ENCODE results near the gene LHPP.

The LHPP gene

DNA sequence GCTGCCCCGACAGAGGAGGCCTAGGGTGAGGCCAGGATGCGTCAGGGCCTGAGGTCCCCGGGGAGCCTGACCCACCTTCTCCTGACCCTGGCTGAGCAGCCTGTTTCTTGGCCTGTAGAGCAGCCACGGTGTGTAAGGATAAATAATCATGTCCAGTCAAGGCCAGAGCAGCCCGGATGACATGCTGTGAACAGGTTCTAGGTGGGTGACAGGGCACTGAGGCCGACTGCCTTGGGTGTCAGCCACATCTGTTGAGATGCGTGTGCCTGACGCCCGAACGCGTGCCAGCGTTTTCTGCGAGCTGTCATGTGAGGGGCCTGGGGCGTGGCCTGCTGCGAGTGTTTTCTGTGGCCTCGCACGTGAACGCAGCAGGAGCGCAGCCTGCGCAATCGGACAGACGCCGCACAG is 164.2 kb downstream of the LHPP start:
- no peak for DNase-seq (ENCODE audit: low read depth)

DNA sequence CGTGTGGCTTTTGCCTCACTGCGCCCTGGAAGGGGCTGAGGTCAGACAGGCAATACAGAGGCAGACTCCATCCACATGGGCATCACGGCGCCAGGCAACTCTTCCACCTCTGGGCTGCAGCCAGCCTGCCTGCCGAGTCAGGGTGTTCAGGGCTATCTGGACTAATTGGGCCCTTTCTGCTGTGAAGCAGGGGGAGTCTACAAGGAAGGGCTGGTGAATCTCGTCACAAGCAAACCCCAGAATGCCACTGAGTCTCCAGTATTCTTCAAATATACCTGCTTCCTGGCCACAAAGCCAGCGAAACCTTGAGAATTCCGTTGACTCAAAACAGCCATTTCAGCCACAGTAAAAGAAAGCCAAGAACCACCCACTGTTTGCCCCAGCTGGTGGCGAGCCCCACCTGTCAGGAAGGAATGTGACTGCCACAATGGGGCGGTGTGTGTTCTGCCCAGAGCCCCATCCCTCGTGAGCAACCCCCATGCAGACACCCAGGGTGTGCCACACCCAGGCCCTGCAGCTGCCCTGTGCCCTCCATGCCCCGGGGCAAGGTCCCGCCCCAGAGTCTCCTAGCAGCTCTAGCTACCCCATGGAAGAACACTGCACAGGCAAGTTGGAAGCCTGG is 165.2 kb downstream of the LHPP start:
- no peak for DNase-seq (ENCODE audit: low read depth)

DNA sequence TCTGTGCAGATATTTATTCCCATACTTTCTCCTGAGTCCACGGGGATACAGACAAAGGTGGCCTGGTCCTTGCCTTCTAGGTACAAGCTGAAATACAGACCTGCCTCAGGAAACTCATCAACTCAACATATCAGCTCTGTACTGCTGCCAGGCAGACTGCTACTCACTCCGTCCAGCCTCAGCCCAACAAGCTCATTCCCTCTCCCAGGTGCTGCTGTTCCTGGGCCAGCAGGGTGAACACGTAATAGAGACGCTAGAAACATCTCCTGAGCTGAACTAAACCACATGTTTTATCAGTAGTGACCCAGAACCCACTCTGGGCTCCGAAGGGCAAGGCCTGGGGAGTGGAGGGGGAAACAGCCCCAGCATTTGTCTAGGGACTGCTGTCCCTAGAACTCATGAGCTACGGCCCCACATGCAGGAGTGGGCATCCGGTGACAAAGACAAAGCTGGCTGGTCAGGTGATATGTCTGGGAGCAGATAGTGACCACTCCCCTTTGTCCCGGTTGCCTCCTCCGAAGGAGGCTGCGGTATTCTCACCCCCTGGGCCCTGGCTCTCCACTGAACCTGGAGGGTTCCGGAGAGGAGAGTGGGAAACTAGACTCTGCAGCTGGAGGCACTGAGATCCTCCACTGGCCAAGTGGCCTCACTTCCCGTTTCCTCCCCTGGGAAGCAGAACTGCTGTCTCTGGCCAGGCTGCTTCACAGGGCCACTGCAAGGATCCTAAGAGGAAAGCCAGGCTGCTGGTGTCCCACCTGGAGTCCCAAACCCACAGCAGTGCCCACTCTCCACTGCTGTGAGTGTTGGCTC is 166.4 kb downstream of the LHPP start:
- no peak for DNase-seq (ENCODE audit: low read depth)

DNA sequence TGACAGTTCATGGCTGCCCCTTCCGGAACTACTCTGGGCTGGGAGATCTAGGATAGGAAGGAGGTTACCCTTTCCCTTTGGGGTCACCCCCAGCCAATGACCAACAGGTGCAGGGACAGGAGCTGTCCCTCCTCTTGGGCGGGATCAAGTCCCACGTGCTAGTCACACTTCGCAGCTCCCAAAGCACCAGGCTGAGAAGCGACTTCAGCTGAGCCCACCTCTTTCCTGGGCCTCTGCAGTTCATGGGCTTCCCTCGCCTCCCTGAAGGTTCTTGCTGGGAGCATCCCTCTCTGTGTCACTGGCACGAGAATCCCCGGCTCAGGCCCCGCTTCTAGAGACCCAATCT is 167.0 kb downstream of the LHPP start:
- no peak for DNase-seq (ENCODE audit: low read depth)

- no peak for DNase-seq (ENCODE audit: low read depth)
These were observed 167.8 kb downstream of the LHPP start for GRCh38 chr10:124629415-124629814.

- no peak for DNase-seq (ENCODE audit: low read depth)
These were observed 168.2 kb downstream of the LHPP start for GRCh38 chr10:124629842-124630241.

- DNase-seq (ENCODE audit: low read depth): no peak
These were observed 168.9 kb downstream of the LHPP start for GRCh38 chr10:124630551-124630950.

- DNase-seq (ENCODE audit: low read depth): no peak
These were observed 170.5 kb downstream of the LHPP start for GRCh38 chr10:124632064-124632531.

- DNase-seq (ENCODE audit: low read depth): no peak
These were observed 170.9 kb downstream of the LHPP start for GRCh38 chr10:124632566-124632965.

DNA sequence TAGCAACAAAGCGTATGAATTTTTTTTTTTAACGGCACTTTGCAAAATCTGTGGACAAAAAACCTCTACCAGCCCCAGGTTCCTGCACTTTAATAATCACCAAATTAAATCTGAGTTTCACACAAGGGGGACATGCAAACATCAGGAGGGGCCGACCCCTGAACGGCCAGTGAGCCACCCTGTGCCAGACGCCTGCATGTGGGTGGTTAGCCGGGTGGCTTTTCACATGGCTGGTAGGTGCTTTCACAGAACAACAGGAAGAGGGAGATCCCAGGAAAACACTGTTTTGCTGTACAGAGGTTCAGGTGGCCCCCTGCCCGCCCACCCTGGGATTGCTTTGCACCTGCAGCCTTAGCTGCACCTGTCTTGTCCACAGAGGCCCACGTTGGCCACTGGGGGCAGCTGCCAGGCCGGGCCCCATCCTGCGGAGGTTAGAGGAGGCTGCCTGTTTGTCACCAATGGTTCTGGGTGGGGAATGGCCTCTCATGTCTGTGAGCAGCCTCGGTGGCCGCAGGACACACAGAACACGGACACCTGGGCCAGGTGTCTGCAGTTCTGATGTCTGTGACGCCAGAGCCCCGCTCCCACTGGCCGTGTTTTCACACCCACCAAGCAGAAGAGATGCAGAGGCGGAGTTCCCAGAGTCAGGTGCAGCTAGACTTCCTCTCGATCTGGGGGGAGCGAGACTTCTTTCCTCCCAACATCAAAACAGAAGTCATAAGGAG is 174.8 kb downstream of the LHPP start:
- DNase-seq (ENCODE audit: low read depth): no peak

GRCh38 chr10:124637091-124637700 is 175.6 kb downstream of the LHPP start:
- no peak for DNase-seq (ENCODE audit: low read depth)

GRCh38 chr10:124637746-124638145 is 176.1 kb downstream of the LHPP start:
- DNase-seq (ENCODE audit: low read depth): no peak

DNA sequence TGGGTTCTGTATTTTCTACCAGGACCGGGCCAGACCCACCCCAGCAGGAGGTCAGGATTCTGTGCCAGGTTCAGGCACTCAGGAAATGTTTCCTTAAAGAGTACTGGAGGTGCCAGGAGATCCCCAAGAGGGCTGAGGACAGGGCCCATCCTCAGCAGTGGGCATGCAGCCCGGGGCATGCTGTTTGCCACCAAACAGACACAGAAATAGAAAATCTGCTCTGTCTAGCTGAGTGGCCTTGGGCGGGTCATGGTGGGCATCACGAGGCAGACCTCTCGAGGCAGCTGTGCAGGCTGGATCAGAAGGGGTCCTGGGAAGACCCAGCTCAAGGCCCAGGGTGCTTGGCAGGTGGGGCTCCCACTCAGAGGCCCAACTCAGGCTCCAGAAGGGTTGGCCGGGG is 177.6 kb downstream of the LHPP start:
- no peak for DNase-seq (ENCODE audit: low read depth)

- DNase-seq (ENCODE audit: low read depth): no peak
These were observed 178.0 kb downstream of the LHPP start for GRCh38 chr10:124639646-124640045.

GRCh38 chr10:124640056-124640455 is 178.4 kb downstream of the LHPP start:
- DNase-seq (ENCODE audit: low read depth): no peak

GRCh38 chr10:124640538-124641231 is 179.1 kb downstream of the LHPP start:
- DNase-seq (ENCODE audit: low read depth): no peak

DNA sequence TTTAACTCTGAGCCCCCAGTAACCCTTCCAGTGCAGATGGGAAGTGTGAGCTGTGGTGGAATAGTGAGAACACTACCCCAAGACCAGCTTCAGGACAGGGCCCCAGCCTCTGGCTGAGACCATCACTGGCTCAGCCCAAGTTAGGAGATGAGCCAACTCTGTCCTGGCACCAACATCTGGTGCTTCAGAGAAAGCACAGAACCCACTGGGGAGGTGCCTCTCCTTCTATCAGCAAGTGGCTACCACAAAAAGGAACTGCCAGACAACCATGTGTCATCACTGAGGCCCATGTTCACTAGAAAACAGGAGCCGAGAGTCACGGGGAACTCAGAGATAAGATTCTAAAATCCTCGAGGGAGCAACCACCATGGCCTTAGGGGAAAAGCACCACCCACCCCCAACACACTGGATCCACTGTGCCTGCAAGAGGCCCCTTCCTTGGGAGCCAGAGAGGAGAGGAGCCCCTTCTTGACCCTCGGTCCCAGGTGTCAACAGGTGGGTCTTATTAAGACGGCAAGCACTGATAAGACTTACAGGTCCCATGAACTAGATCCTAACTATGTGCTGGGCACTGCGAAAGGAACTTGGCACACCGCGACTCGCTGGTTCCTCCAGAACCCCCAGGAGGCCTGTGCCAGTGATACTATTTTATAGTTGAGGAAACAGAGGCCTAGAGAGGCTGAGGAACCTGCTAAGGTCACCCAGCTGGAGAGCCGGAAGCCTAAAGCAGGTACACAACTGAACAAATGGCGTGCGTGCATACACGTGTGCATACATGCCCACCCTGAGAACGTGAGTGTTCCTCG is 179.9 kb downstream of the LHPP start:
- DNase-seq (ENCODE audit: low read depth): peak; percentile 15

DNA sequence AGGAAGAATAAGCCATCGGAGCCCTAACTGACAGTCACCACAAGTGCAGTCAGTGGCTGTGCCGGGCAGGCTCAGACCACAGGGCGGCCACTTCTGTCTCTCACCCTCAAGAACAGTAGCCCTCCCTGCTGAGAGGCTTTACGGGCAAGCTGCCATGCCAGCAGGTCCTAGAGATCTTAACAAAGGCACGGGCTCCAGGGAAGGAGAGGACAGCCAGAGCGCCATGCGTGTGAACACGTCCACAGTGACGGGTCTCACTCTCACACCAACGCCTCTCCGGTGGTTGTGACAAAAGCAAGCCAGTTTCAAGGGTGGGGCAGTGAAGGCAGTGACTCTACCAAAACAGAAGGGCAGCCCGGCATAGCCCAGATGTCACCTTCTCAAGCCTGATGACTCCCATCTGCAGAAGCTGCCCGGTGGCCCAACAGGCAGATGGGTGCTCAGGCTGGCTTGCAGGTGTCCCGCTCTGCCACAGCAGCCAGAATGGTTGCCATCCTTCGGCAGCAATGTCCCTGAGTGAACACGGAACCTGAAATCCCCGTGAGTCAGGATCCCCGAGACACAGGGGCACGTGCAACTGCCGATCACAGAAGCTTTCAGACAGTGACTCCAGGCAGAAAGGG is 180.6 kb downstream of the LHPP start:
- DNase-seq (ENCODE audit: low read depth): no peak

DNA sequence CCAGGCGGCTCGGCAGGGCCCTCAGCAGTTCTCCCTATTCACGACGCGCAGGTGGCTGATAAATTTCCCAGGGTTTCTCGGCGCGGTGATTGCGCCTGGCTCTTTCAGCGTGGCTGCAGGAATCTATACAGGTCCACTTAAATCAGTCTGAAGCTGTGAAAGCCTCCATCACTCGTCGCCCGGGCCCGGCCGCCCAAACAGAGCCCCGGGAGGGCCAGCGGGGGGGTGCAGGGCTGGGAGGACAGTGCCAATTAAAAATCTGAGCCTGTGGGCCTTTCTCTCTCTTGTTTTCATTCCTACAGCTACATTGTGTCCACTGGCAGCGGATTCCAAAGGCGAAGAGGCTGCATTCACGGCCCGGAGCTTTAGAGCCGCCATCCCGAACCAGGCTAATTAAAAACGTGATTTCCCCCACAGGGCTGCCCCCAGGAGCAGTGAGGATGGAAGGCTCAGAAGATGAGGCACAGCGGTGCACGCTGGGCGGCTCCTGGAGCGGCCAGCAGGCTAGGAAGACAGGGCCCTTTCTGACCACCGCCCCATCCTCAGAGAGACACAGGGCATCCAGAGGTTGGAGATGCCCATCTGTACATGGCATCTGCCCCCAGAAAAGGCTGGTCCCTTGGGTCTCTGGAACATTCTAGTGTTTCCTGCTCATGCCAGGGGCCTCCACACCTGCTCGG is 181.8 kb downstream of the LHPP start:
- no peak for DNase-seq (ENCODE audit: low read depth)

- no peak for DNase-seq (ENCODE audit: low read depth)
These were observed 182.6 kb downstream of the LHPP start for GRCh38 chr10:124644236-124644635.

Data from ELR (cell line).